GM21360 (cell line): ENCODE data around the gene OR10H5.
"Not testable (repeated sequence)": the region's sequence is repeated elsewhere in the genome, so short reads cannot be mapped to it uniquely, and the experiment has no call there.

Experiments
- ATAC-seq: cut with Tn5 transposase; IDR thresholded peaks from one replicate; pipeline ENCODE4 v1.9.1; 2021; ENCODE audit warnings: mild to moderate bottlenecking, moderate library complexity; ENCODE audit not compliant: unreplicated experiment

The OR10H5 gene

DNA sequence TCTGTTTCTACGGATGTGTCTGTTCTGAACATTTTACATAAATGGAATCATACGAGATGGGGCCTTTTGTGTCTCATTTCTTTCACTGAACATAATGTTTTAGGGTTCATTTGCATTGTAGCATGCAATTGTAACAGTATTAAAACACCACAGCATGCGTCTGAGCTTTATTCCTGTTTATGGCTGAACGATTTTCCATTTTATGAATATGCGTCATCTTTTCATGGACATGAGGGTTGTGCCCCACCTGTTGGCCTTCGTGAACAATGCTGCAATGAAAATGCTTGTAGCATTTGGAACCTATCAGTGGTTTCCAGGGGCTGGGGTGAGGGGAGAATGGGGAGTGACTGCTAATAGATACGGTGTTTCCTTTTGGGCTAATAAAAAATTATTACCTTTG lies 22.9 kb downstream of the OR10H5 start:
- ATAC-seq = no peak

DNA sequence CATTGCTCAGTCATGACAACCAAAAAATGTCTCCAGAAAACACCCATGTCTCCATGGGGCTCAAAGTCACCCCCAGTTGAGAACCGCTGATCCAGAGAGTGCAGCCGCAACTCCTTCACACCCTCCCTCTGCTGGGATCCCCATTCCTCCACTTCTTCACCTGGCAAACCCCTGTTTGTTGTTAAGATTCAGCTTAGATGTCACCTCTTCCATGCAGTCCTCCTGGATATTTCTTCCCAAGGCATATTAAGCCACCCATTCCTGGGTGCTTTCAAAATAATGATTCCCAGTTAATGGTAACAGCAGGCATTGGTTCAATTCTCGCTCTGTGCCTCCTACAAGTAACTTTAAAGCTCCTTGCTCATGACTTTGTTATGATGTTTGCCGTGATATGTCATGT lies 24.0 kb downstream of the OR10H5 start:
- ATAC-seq = no peak

DNA sequence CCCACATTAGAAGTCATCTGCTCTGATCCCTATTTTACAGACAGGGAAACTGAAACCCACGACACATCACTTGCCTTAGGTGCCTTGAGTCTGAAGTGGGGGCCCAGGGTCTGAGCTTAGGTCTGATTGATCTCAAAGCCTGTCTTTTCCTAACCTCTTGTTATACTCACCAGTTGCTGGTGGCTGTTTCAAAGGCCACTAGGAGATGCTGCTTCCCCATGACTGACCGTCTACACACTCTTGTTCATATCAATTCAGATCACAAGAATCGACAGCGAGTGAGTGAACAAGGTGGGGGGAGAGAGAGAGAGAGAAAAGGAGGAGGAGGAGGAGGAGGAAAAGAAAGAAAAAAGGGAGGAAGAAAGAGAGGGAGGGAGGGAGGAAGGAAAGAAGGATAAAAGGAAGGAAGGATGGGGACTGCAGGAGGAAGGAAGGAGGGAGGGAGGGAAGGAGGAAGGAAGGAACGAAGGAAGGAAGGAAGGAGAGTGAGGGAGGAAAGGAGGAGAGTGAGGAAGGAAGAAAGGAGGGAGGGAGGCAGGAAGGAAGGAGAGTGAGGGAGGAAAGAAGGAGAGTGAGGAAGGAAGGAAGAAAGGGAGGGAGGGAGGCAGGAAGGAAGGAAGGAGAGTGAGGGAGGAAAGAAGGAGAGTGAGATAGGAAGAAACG lies 24.7 kb downstream of the OR10H5 start:
- no peak for ATAC-seq

- ATAC-seq = no peak
Measured at GRCh38 chr19:15813916-15814315, 26.5 kb downstream of the OR10H5 start.

GRCh38 chr19:15815306-15815705 lies 27.8 kb downstream of the OR10H5 start, which contains the start of gene OR10H1:
Gene OR10H1 (minus strand): TSS chr19:15815664. CDS start chr19:15808037, 7,627 bp downstream.
- ATAC-seq = no peak

GRCh38 chr19:15820646-15821045 lies 33.2 kb downstream of the OR10H5 start:
- no peak for ATAC-seq

DNA sequence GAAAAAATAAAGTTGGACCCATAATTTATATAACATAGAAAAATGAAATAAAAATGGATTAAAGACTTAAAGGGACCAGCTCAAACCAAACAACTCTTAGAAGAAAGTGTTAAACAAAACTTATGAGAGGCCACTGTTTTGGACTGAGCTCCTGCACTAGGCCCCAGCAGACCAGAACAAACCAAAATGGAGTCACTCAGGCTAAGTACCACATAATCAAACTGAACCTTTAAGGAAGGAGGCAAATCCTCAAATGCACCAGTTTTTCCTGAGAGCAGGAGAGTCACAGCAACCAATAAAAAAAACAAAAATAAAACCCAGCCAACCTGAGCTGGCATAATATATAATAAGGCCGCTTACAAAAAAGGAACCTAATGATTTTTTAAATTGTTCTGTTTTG lies 38.3 kb downstream of the OR10H5 start:
- no peak for ATAC-seq

DNA sequence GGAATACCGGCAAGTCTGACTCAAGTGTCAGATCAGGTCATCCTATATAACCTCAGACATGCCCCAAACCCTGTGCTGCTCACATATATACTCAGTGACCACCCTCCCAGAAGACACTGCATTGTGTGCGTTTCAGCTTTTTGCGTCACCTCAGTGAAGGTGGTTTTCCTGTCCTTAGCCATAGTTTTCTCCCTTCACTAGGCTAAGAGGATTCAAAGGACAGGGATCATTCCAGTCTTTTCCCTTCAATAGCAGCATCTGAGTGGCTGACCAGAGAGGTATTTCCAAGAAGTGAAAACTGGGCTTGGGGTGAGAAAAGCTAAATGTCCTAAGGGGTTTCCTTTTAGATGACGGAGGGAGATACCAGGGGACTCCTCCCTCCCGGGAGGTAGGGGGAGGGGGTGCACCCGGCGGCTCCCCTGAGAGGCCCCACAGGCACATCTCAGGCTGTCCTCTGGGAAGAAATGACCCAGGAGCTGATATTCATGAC lies 40.7 kb downstream of the OR10H5 start:
- no peak for ATAC-seq

- ATAC-seq = not testable (repeated sequence)
Measured at GRCh38 chr19:15828611-15829305, 41.3 kb downstream of the OR10H5 start.

GRCh38 chr19:15829306-15829698 lies 41.8 kb downstream of the OR10H5 start:
- ATAC-seq = no peak

DNA sequence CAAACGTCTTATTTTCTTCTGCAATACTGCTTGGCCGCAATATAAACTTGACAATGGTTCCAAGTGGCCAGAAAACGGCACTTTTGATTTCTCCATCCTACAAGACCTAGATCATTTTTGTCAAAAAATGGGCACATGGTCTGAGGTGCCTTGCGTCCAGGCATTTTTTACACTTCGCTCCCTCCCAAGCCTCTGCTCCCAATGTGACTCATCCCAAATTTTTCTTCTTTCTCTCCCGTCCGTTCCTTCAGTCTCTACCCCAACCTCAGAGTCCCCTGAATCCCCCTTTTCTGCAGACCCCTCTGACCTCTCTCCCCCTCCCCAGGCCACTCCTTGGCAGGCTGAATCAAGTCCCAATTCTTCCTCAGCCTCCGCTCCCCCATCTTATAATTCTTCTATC lies 42.3 kb downstream of the OR10H5 start:
- no peak for ATAC-seq

GRCh38 chr19:15831626-15832025 lies 44.2 kb downstream of the OR10H5 start:
- ATAC-seq = no peak

GRCh38 chr19:15834232-15834631 lies 46.8 kb downstream of the OR10H5 start:
- ATAC-seq = not testable (repeated sequence)

- not testable (repeated sequence) for ATAC-seq
Measured at GRCh38 chr19:15835565-15836329, 48.3 kb downstream of the OR10H5 start.

GRCh38 chr19:15836330-15837220 lies 49.1 kb downstream of the OR10H5 start:
- ATAC-seq = peak; percentile 90

GRCh38 chr19:15837221-15837731 lies 49.8 kb downstream of the OR10H5 start:
- no peak for ATAC-seq

- ATAC-seq = no peak
Measured at GRCh38 chr19:15838351-15838750, 50.9 kb downstream of the OR10H5 start.

- ATAC-seq = not testable (repeated sequence)
Measured at GRCh38 chr19:15839888-15840287, 52.4 kb downstream of the OR10H5 start.

GRCh38 chr19:15840833-15841232 lies 53.4 kb downstream of the OR10H5 start:
- ATAC-seq = no peak

- no peak for ATAC-seq
Measured at GRCh38 chr19:15841875-15842569, 54.6 kb downstream of the OR10H5 start.
